Measurements from ENCODE around the gene HEXD.
A peak's percentile ranks its signal among the peaks of the same experiment; 100 is the strongest.

The HEXD gene

GRCh38 chr17:82388223-82388921, 29.8 kb upstream of the HEXD start:
- Mint-ChIP-seq H3K4me1 (ENCODE audit: low read depth) (no peaks in the 10 kb centered on the region), H3K27me3 (no peaks in the 10 kb centered on the region), H3K36me3 (ENCODE audit: low read depth) (peaks cover 2% of the 10 kb centered on the region), H3K4me3 (no peak overlapping the region), H3K9me3 (no peaks in the 10 kb centered on the region), H3K27ac (no peak overlapping the region)

GRCh38 chr17:82388922-82389283, 29.2 kb upstream of the HEXD start:
- peaks cover 6% of the 10 kb centered on the region for H3K36me3 Mint-ChIP-seq (ENCODE audit: low read depth)
- no peaks in the 10 kb centered on the region for H3K27me3 Mint-ChIP-seq
- no peak overlapping the region for H3K27ac Mint-ChIP-seq
- no peak overlapping the region for H3K4me3 Mint-ChIP-seq
- no peaks in the 10 kb centered on the region for H3K9me3 Mint-ChIP-seq
- no peaks in the 10 kb centered on the region for H3K4me1 Mint-ChIP-seq (ENCODE audit: low read depth)

GRCh38 chr17:82389379-82389778, 28.8 kb upstream of the HEXD start:
- Mint-ChIP-seq H3K27me3 (no peaks in the 10 kb centered on the region), H3K36me3 (ENCODE audit: low read depth) (peaks cover 6% of the 10 kb centered on the region), H3K27ac (no peak overlapping the region), H3K4me3 (no peak overlapping the region), H3K9me3 (no peaks in the 10 kb centered on the region), H3K4me1 (ENCODE audit: low read depth) (no peaks in the 10 kb centered on the region)

- no peaks in the 10 kb centered on the region for H3K4me1 Mint-ChIP-seq (ENCODE audit: low read depth)
- H3K27ac Mint-ChIP-seq, result no peak overlapping the region
- no peaks in the 10 kb centered on the region for H3K9me3 Mint-ChIP-seq
Observed at GRCh38 chr17:82390015-82390859, 27.9 kb upstream of the HEXD start.

GRCh38 chr17:82390860-82391435, 27.2 kb upstream of the HEXD start:
- H3K36me3 Mint-ChIP-seq (ENCODE audit: low read depth), result peaks cover 6% of the 10 kb centered on the region
- H3K4me3 Mint-ChIP-seq, result no peak overlapping the region
- H3K27me3 Mint-ChIP-seq, result no peaks in the 10 kb centered on the region
- H3K9me3 Mint-ChIP-seq, result no peaks in the 10 kb centered on the region
- no peaks in the 10 kb centered on the region for H3K4me1 Mint-ChIP-seq (ENCODE audit: low read depth)
- no peak overlapping the region for H3K27ac Mint-ChIP-seq

More at GRCh38 chr17:82390015-82390859, 27.9 kb upstream of the HEXD start:
- H3K4me3 Mint-ChIP-seq, result no peak overlapping the region
- H3K36me3 Mint-ChIP-seq (ENCODE audit: low read depth), result peaks cover 6% of the 10 kb centered on the region
- no peaks in the 10 kb centered on the region for H3K27me3 Mint-ChIP-seq

- Mint-ChIP-seq H3K36me3 (ENCODE audit: low read depth) (peaks cover 10% of the 10 kb centered on the region), H3K27ac (no peak overlapping the region), H3K27me3 (no peaks in the 10 kb centered on the region), H3K9me3 (no peaks in the 10 kb centered on the region), H3K4me1 (ENCODE audit: low read depth) (no peaks in the 10 kb centered on the region), H3K4me3 (no peak overlapping the region)
Observed at GRCh38 chr17:82391496-82392066, 26.6 kb upstream of the HEXD start.

- H3K27me3 Mint-ChIP-seq, result no peaks in the 10 kb centered on the region
- H3K4me3 Mint-ChIP-seq, result no peak overlapping the region
- peak overlapping the region; percentile 31 for H3K27ac Mint-ChIP-seq
- H3K36me3 Mint-ChIP-seq (ENCODE audit: low read depth), result peaks cover 10% of the 10 kb centered on the region
- H3K4me1 Mint-ChIP-seq (ENCODE audit: low read depth), result no peaks in the 10 kb centered on the region
- no peaks in the 10 kb centered on the region for H3K9me3 Mint-ChIP-seq
Observed at GRCh38 chr17:82392209-82392920, 25.8 kb upstream of the HEXD start.

- peaks cover 10% of the 10 kb centered on the region for H3K36me3 Mint-ChIP-seq (ENCODE audit: low read depth)
- no peaks in the 10 kb centered on the region for H3K9me3 Mint-ChIP-seq
- no peaks in the 10 kb centered on the region for H3K27me3 Mint-ChIP-seq
- no peaks in the 10 kb centered on the region for H3K4me1 Mint-ChIP-seq (ENCODE audit: low read depth)
- H3K27ac Mint-ChIP-seq, result peak overlapping the region; percentile 31
- H3K4me3 Mint-ChIP-seq, result no peak overlapping the region
Observed at GRCh38 chr17:82392941-82393340, 25.2 kb upstream of the HEXD start.

GRCh38 chr17:82394278-82394677, 23.9 kb upstream of the HEXD start:
- H3K4me3 Mint-ChIP-seq, result no peak overlapping the region
- no peaks in the 10 kb centered on the region for H3K4me1 Mint-ChIP-seq (ENCODE audit: low read depth)
- no peak overlapping the region for H3K27ac Mint-ChIP-seq
- peaks cover 10% of the 10 kb centered on the region for H3K36me3 Mint-ChIP-seq (ENCODE audit: low read depth)
- H3K27me3 Mint-ChIP-seq, result no peaks in the 10 kb centered on the region
- H3K9me3 Mint-ChIP-seq, result no peaks in the 10 kb centered on the region

GRCh38 chr17:82396601-82397435, 21.3 kb upstream of the HEXD start:
- Mint-ChIP-seq H3K4me1 (ENCODE audit: low read depth) (peaks cover 17% of the 10 kb centered on the region), H3K27me3 (no peaks in the 10 kb centered on the region), H3K27ac (no peak overlapping the region), H3K36me3 (ENCODE audit: low read depth) (peaks cover 15% of the 10 kb centered on the region), H3K4me3 (no peak overlapping the region), H3K9me3 (no peaks in the 10 kb centered on the region)

- H3K4me3 Mint-ChIP-seq, result no peak overlapping the region
- H3K27ac Mint-ChIP-seq, result no peak overlapping the region
- peaks cover 15% of the 10 kb centered on the region for H3K36me3 Mint-ChIP-seq (ENCODE audit: low read depth)
- H3K27me3 Mint-ChIP-seq, result no peaks in the 10 kb centered on the region
- H3K9me3 Mint-ChIP-seq, result no peaks in the 10 kb centered on the region
- H3K4me1 Mint-ChIP-seq (ENCODE audit: low read depth), result peaks cover 18% of the 10 kb centered on the region
Observed at GRCh38 chr17:82397449-82398335, 20.5 kb upstream of the HEXD start.

GRCh38 chr17:82399041-82399441, 19.1 kb upstream of the HEXD start:
- Mint-ChIP-seq H3K4me3 (no peak overlapping the region), H3K27ac (no peak overlapping the region), H3K27me3 (no peaks in the 10 kb centered on the region), H3K4me1 (ENCODE audit: low read depth) (peaks cover 18% of the 10 kb centered on the region), H3K36me3 (ENCODE audit: low read depth) (peaks cover 18% of the 10 kb centered on the region), H3K9me3 (no peaks in the 10 kb centered on the region)

- Mint-ChIP-seq H3K9me3 (no peaks in the 10 kb centered on the region), H3K36me3 (ENCODE audit: low read depth) (peaks cover 18% of the 10 kb centered on the region)
Observed at GRCh38 chr17:82399601-82400101, 18.5 kb upstream of the HEXD start.

More at GRCh38 chr17:82399601-82400101, 18.5 kb upstream of the HEXD start:
- peaks cover 18% of the 10 kb centered on the region for H3K4me1 Mint-ChIP-seq (ENCODE audit: low read depth)
- no peaks in the 10 kb centered on the region for H3K27me3 Mint-ChIP-seq
- H3K4me3 Mint-ChIP-seq, result no peak overlapping the region
- H3K27ac Mint-ChIP-seq, result no peak overlapping the region

All from stimulated activated naive CD8-positive, alpha-beta T cell treated with anti-CD3 and anti-CD28 coated beads, Interleukin-15, Interleukin-2, amounts not matched to agents 100 ng/mL and 50 ng/mL, for 24 hours (primary cell).